Measurements from ENCODE around the gene CNIH3.

Gene CNIH3

DNA sequence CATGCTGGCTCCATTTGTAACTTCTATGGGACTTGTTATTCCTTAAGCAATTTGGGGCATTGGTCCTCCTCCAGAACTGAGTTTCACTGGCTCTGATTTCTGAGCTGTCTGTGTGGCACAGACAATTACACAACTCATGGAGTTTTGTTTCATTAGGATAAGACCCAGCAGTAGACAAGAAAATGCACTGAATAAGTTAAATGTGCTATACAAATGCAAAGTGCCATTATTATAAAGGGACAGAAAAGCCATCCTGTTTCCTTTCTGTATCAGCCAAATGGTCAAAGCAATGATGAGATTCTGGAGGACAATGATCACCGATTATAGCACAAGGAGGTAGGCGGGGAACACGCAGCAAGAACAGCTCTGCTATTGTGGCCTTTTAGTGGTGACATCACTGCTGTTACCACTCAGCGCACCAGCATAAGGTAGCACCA is 81.9 kb downstream of the CNIH3 start:
- no peaks in the 10 kb centered on the region for H3K27me3 ChIP-seq (ENCODE audit: insufficient read depth, low read length, poor library complexity)
- no peak overlapping the region for H3K27ac ChIP-seq (ENCODE audit: low read length)
- no peak overlapping the region for H3K4me2 ChIP-seq (ENCODE audit: insufficient read depth, low read length)
- TF ChIP-seq, protein P1, sequence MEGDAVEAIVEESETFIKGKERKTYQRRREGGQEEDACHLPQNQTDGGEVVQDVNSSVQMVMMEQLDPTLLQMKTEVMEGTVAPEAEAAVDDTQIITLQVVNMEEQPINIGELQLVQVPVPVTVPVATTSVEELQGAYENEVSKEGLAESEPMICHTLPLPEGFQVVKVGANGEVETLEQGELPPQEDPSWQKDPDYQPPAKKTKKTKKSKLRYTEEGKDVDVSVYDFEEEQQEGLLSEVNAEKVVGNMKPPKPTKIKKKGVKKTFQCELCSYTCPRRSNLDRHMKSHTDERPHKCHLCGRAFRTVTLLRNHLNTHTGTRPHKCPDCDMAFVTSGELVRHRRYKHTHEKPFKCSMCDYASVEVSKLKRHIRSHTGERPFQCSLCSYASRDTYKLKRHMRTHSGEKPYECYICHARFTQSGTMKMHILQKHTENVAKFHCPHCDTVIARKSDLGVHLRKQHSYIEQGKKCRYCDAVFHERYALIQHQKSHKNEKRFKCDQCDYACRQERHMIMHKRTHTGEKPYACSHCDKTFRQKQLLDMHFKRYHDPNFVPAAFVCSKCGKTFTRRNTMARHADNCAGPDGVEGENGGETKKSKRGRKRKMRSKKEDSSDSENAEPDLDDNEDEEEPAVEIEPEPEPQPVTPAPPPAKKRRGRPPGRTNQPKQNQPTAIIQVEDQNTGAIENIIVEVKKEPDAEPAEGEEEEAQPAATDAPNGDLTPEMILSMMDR (IDR thresholded peaks at IDR 0.05; ENCODE audit: borderline replicate concordance, extremely low read depth, low read length, poor library complexity, severe bottlenecking) = no peak
- no peak for TF ChIP-seq EZH2 (IDR thresholded peaks at IDR 0.05; ENCODE audit: borderline replicate concordance, low read depth, low read length, severe bottlenecking)
- DNase-seq (no peak), ATAC-seq (ENCODE audit: insufficient read depth, low read depth) (no peak)
- no peaks in the 10 kb centered on the region for H3K79me2 ChIP-seq (ENCODE audit: insufficient read depth, low read length)
- H2AFZ ChIP-seq (ENCODE audit: low read depth, low read length) = no peak overlapping the region
- no peaks in the 10 kb centered on the region for H3K9me3 ChIP-seq (ENCODE audit: insufficient read depth, low read length, severe bottlenecking)
- H3K36me3 ChIP-seq (ENCODE audit: insufficient read depth, low read length) = no peaks in the 10 kb centered on the region
- no peak overlapping the region for H3K9ac ChIP-seq (ENCODE audit: low read depth, low read length)
- no peak overlapping the region for H3K4me3 ChIP-seq (ENCODE audit: low read depth in 1 of 2, low read length in 2 of 2)
- H4K20me1 ChIP-seq (ENCODE audit: insufficient read depth, low read length) = no peaks in the 10 kb centered on the region
- no peaks in the 10 kb centered on the region for H3K4me1 ChIP-seq (ENCODE audit: insufficient read depth, low read length)

DNA sequence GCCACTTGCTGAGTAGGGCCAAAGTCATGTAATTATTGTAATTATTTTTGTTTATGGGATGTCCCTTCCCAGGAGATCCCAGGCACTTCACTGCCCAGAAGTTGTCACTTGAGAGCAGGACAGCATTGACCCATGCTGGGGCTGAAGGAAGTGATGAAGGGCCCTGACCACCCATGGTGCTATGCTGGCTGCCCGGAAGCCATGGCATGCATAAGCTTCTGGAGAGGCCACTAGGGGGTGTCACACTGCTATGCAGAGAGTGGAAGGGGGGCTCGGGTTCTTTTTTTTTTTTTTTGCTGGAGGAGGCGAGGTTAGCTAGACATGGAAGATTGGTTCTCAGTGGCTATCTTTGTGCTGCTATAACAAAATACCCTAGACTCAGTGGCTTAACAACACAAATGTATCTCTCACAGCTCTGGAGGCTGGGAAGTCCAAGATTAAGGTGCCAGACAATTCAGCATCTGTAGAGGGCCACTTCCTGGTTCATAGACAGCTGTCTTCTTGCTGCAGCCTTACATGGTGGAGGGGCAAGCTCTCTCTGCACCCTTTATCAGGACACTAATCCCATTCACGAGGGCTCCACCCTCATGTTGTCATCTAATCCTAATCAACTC is 84.9 kb downstream of the CNIH3 start:
- Histone ChIP-seq H3K9ac (ENCODE audit: low read depth, low read length) (no peak overlapping the region), H3K79me2 (ENCODE audit: insufficient read depth, low read length) (no peaks in the 10 kb centered on the region), H3K4me1 (ENCODE audit: insufficient read depth, low read length) (no peaks in the 10 kb centered on the region), H3K27ac (ENCODE audit: low read length) (no peak overlapping the region), H4K20me1 (ENCODE audit: insufficient read depth, low read length) (no peaks in the 10 kb centered on the region), H3K9me3 (ENCODE audit: insufficient read depth, low read length, severe bottlenecking) (no peaks in the 10 kb centered on the region), H3K4me3 (ENCODE audit: low read depth in 1 of 2, low read length in 2 of 2) (no peak overlapping the region), H3K36me3 (ENCODE audit: insufficient read depth, low read length) (peaks cover 4% of the 10 kb centered on the region; the same call in 1 of the 2 replicates), H3K4me2 (ENCODE audit: insufficient read depth, low read length) (no peak overlapping the region), H2AFZ (ENCODE audit: low read depth, low read length) (no peak overlapping the region), H3K27me3 (ENCODE audit: insufficient read depth, low read length, poor library complexity) (no peaks in the 10 kb centered on the region)
- DNase-seq (peak; percentile 50), ATAC-seq (ENCODE audit: insufficient read depth, low read depth) (peak; percentile 70)
- TF ChIP-seq, protein P1 (IDR thresholded peaks at IDR 0.05; ENCODE audit: borderline replicate concordance, extremely low read depth, low read length, poor library complexity, severe bottlenecking) = peak; percentile 65
- no peak for TF ChIP-seq EZH2 (IDR thresholded peaks at IDR 0.05; ENCODE audit: borderline replicate concordance, low read depth, low read length, severe bottlenecking)

DNA sequence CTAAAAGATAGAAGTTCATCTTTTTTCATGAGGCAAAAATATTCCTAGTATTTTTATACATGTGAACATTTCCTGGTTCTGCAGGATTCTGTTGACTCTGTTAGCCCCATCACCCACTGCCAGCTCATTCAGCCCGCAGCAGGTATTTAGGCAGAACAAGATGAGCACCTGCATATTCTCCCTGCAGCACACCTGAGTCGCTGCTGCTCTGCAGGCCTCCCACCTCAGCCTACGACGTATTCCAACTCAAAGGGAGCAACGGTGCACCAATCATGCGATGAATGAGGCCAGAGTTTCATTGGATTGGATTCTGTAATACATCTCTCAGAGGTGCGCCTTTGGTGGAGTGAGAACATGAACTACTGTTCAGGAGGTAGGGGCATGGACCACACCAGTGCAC is 87.6 kb downstream of the CNIH3 start:
- Histone ChIP-seq H4K20me1 (ENCODE audit: insufficient read depth, low read length) (no peaks in the 10 kb centered on the region), H2AFZ (ENCODE audit: low read depth, low read length) (no peak overlapping the region), H3K4me2 (ENCODE audit: insufficient read depth, low read length) (no peak overlapping the region), H3K79me2 (ENCODE audit: insufficient read depth, low read length) (no peaks in the 10 kb centered on the region), H3K27ac (ENCODE audit: low read length) (no peak overlapping the region), H3K9ac (ENCODE audit: low read depth, low read length) (no peak overlapping the region), H3K4me3 (ENCODE audit: low read depth in 1 of 2, low read length in 2 of 2) (no peak overlapping the region), H3K27me3 (ENCODE audit: insufficient read depth, low read length, poor library complexity) (no peaks in the 10 kb centered on the region), H3K9me3 (ENCODE audit: insufficient read depth, low read length, severe bottlenecking) (no peaks in the 10 kb centered on the region), H3K36me3 (ENCODE audit: insufficient read depth, low read length) (peaks cover 4% of the 10 kb centered on the region; the same call in 1 of the 2 replicates), H3K4me1 (ENCODE audit: insufficient read depth, low read length) (peaks cover 5% of the 10 kb centered on the region)
- TF ChIP-seq, protein P1 (IDR thresholded peaks at IDR 0.05; ENCODE audit: borderline replicate concordance, extremely low read depth, low read length, poor library complexity, severe bottlenecking) = no peak
- no peak for TF ChIP-seq EZH2 (IDR thresholded peaks at IDR 0.05; ENCODE audit: borderline replicate concordance, low read depth, low read length, severe bottlenecking)
- ATAC-seq (ENCODE audit: insufficient read depth, low read depth) (no peak), DNase-seq (no peak)

Data from DND-41 (cell line).